ENCODE data around the gene EDEM1. TPM values are rescaled to one million over a fixed set of nuclear protein-coding genes. Genes with fewer than 3 reads are reported as not detected.

EDEM1 gene
- total RNA-seq, 1 donor from 2014 or later = 185 TPM

DNA sequence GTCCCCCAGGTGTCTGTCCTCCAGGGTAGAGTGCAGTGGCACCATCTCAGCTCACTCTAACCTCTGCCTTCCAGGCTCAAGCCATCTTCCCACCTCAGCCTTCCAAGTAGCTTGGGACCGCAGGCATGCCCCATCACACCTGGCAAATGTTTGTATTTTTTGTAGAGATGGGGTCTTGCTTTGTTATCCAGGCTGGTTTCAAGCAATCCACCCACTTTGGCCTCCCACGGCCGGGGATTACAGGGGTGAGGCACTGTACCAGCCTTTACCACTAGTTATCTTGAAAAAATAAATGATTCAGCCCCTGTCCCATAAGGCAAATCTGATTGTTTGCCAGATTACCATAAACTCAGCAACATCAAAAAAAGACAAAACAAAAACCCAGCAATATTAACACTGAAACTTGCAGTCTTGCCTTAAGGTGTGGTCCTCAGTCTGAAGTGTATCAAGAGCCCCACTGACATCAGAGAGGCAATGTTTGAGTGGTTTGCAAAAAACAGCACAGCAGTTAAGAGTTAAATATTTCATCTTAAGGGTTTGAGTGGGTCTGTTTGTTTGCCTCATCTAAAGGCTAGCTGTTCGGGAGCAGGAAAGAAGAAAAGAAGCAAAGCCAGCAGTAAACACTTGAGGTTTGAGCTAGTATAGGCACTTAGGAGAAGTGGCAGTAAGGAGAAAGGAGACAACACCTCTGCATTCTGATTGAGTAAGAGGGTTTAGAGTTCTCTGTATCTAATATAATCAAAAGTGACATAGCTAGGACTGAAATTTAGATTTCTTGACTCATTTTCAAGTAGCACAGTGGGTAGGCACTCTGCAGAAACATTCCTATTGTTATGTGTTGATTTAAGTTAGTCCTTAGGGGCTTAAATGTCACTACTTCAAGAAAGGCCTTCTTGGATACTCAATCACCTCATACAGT, 26.3 kb upstream of the EDEM1 start:
- ChIA-PET CTCF (interaction anchor here (1.3 kb wide), 1 partner anchor 16 kb away, joined by 3 read pairs; no protein-coding TSS in a partner anchor), POLR2A (interaction anchor here (0.7 kb wide), 1 partner anchor 12 kb away, joined by 3 read pairs; no protein-coding TSS in a partner anchor)
- DNase-seq (no peak), ATAC-seq (ENCODE audit: low read depth) (no peak)
- no peak overlapping the region for H3K4me3 Mint-ChIP-seq
- TF ChIP-seq, protein P1, sequence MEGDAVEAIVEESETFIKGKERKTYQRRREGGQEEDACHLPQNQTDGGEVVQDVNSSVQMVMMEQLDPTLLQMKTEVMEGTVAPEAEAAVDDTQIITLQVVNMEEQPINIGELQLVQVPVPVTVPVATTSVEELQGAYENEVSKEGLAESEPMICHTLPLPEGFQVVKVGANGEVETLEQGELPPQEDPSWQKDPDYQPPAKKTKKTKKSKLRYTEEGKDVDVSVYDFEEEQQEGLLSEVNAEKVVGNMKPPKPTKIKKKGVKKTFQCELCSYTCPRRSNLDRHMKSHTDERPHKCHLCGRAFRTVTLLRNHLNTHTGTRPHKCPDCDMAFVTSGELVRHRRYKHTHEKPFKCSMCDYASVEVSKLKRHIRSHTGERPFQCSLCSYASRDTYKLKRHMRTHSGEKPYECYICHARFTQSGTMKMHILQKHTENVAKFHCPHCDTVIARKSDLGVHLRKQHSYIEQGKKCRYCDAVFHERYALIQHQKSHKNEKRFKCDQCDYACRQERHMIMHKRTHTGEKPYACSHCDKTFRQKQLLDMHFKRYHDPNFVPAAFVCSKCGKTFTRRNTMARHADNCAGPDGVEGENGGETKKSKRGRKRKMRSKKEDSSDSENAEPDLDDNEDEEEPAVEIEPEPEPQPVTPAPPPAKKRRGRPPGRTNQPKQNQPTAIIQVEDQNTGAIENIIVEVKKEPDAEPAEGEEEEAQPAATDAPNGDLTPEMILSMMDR (IDR thresholded peaks at IDR 0.05) = no peak
- no peaks in the 10 kb centered on the region for H3K27me3 Mint-ChIP-seq
- H3K27ac Mint-ChIP-seq = no peak overlapping the region
- intact Hi-C loops (cut with micrococcal nuclease) = loop anchor here (2.0 kb wide), 1 partner anchor 24 kb away; no protein-coding TSS in a partner anchor
- no peaks in the 10 kb centered on the region for H3K9me3 Mint-ChIP-seq
- peaks cover 74% of the 10 kb centered on the region for H3K4me1 Mint-ChIP-seq
- H3K36me3 Mint-ChIP-seq (ENCODE audit: low read depth) = peaks cover 10% of the 10 kb centered on the region

DNA sequence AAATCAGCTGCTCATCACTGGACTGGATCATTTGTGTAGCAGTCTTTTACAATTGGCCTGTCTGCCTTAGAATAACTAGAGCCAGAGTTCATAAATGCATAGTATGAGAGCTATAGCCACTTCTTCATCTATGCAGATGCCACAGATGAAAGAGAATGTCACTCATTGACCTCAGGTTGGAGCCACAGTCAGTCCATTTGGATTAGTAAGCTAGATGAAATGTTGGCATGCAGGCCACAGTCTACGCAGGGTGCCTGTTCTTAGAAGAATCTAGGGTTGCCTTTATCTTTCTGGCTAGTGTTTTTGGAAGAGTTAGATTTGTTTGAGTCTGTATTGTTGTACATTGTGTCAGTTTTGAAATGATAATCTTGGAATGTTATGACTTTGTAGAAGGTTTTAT, 25.4 kb upstream of the EDEM1 start:
- H3K27me3 Mint-ChIP-seq = no peaks in the 10 kb centered on the region
- ChIA-PET POLR2A (no interaction called here), CTCF (interaction anchor here (1.3 kb wide), 1 partner anchor 17 kb away, joined by 3 read pairs; no protein-coding TSS in a partner anchor)
- H3K4me1 Mint-ChIP-seq = peaks cover 76% of the 10 kb centered on the region
- no peak for DNase-seq
- H3K4me3 Mint-ChIP-seq = no peak overlapping the region
- no peak for ATAC-seq (ENCODE audit: low read depth)
- TF ChIP-seq, protein P1 (IDR thresholded peaks at IDR 0.05) = no peak
- intact Hi-C loops (cut with micrococcal nuclease) = no loop called here
- H3K9me3 Mint-ChIP-seq = no peaks in the 10 kb centered on the region
- H3K36me3 Mint-ChIP-seq (ENCODE audit: low read depth) = peaks cover 7% of the 10 kb centered on the region
- H3K27ac Mint-ChIP-seq = no peak overlapping the region

DNA sequence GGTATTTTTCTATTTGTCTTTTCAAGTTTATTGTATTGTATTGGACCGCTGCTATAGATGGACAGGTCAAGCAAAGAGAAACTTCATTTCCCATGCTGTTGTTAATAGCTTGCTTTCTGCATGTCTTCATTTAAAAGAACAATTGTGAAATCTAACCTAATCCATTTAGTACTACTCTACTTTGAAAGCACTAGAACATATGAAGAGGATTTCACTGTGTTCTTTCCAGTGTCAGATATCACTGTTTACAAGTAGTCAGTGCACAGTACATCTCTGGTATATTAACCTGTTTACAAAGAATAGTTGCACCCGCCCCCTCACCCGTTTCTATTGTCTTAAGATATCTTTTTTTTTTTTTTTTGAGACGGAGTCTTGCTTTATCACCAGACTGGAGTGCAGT, 21.8 kb upstream of the EDEM1 start:
- Mint-ChIP-seq H3K4me3 (no peak overlapping the region), H3K27ac (no peak overlapping the region), H3K9me3 (no peaks in the 10 kb centered on the region), H3K27me3 (no peaks in the 10 kb centered on the region), H3K4me1 (peaks cover 71% of the 10 kb centered on the region), H3K36me3 (ENCODE audit: low read depth) (peaks cover 11% of the 10 kb centered on the region)
- POLR2A ChIA-PET = no interaction called here
- intact Hi-C loops (cut with micrococcal nuclease) = loop anchor here (2.0 kb wide), 1 partner anchor 13 kb away; no protein-coding TSS in a partner anchor
- TF ChIP-seq, protein P1 (IDR thresholded peaks at IDR 0.05) = no peak
- CTCF ChIA-PET = no interaction called here
- DNase-seq (no peak), ATAC-seq (ENCODE audit: low read depth) (no peak)

DNA sequence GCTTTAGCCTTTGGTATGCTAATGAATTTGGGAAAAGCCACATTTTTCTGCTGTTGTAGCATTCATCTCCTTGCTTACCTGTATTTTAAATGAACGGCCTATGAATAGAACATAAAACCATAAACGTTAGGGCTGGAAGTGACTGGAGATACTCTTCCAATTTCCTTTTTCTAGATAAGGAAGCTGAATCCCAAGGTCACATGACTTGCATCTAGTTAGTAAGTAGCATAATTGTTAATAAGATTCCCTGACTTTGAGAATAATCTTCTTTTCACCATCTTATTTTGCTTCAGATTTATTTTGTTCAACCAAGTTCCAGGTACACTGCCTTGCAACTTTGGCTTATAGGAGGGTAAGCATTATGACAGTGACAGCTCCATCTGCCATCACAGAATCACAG, 20.7 kb upstream of the EDEM1 start:
- POLR2A ChIA-PET = no interaction called here
- intact Hi-C loops (cut with micrococcal nuclease) = loop anchor here (2.0 kb wide), 1 partner anchor 14 kb away; no protein-coding TSS in a partner anchor
- TF ChIP-seq, protein P1 (IDR thresholded peaks at IDR 0.05) = no peak

DNA sequence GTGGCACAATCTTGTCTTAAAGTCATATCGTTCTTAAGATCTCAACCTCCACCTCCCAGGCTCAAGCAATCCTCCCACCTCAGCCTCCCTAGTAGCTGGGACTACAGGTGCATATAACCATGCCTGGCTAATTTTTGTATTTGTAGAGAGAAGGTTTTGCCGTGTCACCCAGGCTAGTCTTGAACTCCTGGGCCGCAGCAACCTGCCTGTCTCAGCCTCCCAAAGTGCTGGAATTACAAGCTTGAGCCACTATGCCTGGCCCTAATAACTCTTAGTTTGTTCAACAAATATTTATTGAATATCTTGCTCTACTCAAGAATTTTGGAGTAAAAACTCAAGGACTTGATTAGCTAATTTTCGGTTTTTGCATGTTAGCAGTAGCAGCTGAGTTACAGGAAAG, 19.4 kb upstream of the EDEM1 start:
- no peak overlapping the region for H3K4me3 Mint-ChIP-seq
- TF ChIP-seq, protein P1 (IDR thresholded peaks at IDR 0.05) = no peak
- H3K9me3 Mint-ChIP-seq = no peaks in the 10 kb centered on the region
- no peaks in the 10 kb centered on the region for H3K27me3 Mint-ChIP-seq
- ATAC-seq (ENCODE audit: low read depth) = no peak
- peaks cover 27% of the 10 kb centered on the region for H3K36me3 Mint-ChIP-seq (ENCODE audit: low read depth)
- H3K27ac Mint-ChIP-seq = no peak overlapping the region
- POLR2A ChIA-PET = no interaction called here
- peaks cover 48% of the 10 kb centered on the region for H3K4me1 Mint-ChIP-seq
- DNase-seq = no peak
- intact Hi-C loops (cut with micrococcal nuclease) = no loop called here
- CTCF ChIA-PET = interaction anchor here (1.3 kb wide), 1 partner anchor 45 kb away, joined by 4 read pairs; no protein-coding TSS in a partner anchor

More for the DNA sequence above, 20.7 kb upstream of the EDEM1 start:
- no peak overlapping the region for H3K27ac Mint-ChIP-seq
- DNase-seq (no peak), ATAC-seq (ENCODE audit: low read depth) (no peak)
- peaks cover 19% of the 10 kb centered on the region for H3K36me3 Mint-ChIP-seq (ENCODE audit: low read depth)
- H3K4me1 Mint-ChIP-seq = peaks cover 59% of the 10 kb centered on the region
- no peaks in the 10 kb centered on the region for H3K9me3 Mint-ChIP-seq
- H3K27me3 Mint-ChIP-seq = no peaks in the 10 kb centered on the region
- H3K4me3 Mint-ChIP-seq = no peak overlapping the region
- CTCF ChIA-PET = interaction anchor here (1.3 kb wide), 1 partner anchor 44 kb away, joined by 4 read pairs; no protein-coding TSS in a partner anchor

Data from activated B cell treated with CpG ODN at 0.5 μM for 24 hours (primary cell).